Measurements from ENCODE around the gene NMUR1. TPM values are rescaled to one million over a fixed set of nuclear protein-coding genes. Genes with fewer than 3 reads are reported as not detected.
A peak's percentile ranks its signal among the peaks of the same experiment; 100 is the strongest.
"Not testable (repeated sequence)": the region's sequence is repeated elsewhere in the genome, so short reads cannot be mapped to it uniquely, and the experiment has no call there.

The NMUR1 gene, protein sequence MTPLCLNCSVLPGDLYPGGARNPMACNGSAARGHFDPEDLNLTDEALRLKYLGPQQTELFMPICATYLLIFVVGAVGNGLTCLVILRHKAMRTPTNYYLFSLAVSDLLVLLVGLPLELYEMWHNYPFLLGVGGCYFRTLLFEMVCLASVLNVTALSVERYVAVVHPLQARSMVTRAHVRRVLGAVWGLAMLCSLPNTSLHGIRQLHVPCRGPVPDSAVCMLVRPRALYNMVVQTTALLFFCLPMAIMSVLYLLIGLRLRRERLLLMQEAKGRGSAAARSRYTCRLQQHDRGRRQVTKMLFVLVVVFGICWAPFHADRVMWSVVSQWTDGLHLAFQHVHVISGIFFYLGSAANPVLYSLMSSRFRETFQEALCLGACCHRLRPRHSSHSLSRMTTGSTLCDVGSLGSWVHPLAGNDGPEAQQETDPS
- total RNA-seq: 1 to 10 TPM; 3.1 to 3.4 TPM

DNA sequence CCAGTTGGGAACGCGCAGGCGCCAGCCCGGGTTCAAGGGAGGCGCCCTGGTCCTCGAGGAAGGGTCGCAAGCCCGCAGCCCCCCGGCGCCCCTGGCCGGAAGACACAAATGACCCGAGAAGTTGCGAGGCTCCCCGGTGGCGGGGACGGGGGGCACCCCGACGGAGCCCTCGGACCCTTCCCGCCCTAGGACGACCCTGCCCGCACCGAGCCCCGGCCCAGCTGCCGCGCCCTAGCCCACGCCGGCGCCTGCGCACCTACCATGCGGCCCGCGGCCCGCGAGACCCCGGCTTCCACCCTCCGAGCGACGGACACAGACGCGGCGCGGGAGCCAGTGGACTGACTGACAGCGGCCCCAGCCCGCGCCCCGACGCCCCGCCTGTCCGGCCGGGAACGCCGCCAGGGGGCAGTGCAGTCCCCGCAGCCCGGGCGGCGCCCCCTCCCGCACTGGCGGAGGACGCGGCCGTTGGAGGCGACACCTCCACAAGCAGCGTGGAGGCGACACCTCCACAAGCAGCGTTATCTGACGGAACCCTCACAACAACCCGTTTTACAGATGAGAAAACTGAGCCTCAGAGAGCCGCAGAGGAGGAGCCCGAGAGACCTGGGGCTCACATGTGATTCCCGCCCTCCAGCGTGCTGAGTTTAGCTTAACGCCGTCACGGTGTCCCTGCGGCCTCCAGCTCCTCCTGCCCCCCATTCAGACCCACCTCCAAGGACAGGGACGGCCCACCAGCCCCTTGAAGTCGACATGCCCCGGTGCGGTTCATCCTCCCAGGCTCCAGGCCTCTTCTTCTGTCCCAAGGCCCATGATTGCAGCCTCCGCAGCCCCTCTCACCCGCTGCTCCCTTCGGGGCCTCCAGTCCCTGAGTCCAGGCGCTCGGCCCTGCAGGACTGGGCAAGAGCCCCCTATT lies at the start of gene NMUR1:
NMUR1 (minus strand) TSS at position 347 of the 913 bp plus-strand sequence; CDS start at position 263, 84 bp downstream.
- DNase-seq (ENCODE audit: low spot score) (peak; percentile 89), ATAC-seq (peak; percentile 91 to 93)
- Mint-ChIP-seq H3K9me3 (no peaks in the 10 kb centered on the region), H3K27me3 (no peaks in the 10 kb centered on the region), H3K4me1 (ENCODE audit: low read depth in 2 of 2) (peaks cover 52 to 54% of the 10 kb centered on the region in 2 donors), H3K4me3 (peak within 1 kb of the TSS; percentile 86), H3K27ac (peak within 1 kb of the TSS; percentile 72 to 86), H3K36me3 (no peaks in the 10 kb centered on the region)

DNA sequence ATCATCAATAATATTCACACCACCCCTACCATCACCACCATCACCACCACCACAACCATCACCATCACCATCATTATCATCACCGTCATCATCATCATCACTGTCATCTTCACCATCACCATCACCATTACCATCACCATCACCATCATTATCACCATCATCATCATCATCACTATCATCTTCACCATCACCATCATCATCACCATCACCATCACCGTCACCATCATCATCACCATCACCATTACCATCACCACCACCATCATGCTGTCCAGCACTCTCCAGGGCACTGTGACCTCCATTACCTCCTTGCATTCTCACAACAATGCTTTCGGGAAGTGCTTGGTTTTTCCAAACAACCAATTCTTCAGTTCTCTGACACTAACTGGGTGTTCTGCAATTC lies 49.3 kb upstream of the NMUR1 start:
- H3K27ac Mint-ChIP-seq: no peak overlapping the region
- DNase-seq (ENCODE audit: low spot score): no peak

DNA sequence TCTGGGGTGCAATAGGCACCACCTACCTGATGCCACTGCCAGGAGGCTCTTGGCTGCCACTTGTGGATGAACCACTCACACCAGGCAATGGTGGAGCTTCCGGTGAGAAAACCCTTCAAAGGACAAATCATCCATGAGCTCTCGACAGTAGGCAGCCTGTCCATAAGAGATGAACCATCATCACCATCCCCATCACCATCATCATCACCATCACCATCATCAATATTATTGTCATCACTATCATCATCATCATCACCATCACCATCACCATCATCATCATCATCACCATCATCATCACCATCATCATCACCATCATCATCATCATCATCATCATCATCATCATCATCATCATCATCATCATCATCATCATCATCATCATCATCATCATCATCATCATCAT lies 48.4 kb upstream of the NMUR1 start:
- not testable (repeated sequence) for ATAC-seq, H3K9me3 Mint-ChIP-seq, H3K36me3 Mint-ChIP-seq

More for the DNA sequence above, 49.3 kb upstream of the NMUR1 start:
- no peaks in the 10 kb centered on the region for H3K27me3 Mint-ChIP-seq
- ATAC-seq: no peak
- peaks cover 9% of the 10 kb centered on the region for H3K9me3 Mint-ChIP-seq
- peaks cover 13 to 17% of the 10 kb centered on the region in 2 donors for H3K4me1 Mint-ChIP-seq (ENCODE audit: low read depth in 2 of 2)
- H3K36me3 Mint-ChIP-seq: peaks cover 6% of the 10 kb centered on the region
- no peak overlapping the region for H3K4me3 Mint-ChIP-seq

DNA sequence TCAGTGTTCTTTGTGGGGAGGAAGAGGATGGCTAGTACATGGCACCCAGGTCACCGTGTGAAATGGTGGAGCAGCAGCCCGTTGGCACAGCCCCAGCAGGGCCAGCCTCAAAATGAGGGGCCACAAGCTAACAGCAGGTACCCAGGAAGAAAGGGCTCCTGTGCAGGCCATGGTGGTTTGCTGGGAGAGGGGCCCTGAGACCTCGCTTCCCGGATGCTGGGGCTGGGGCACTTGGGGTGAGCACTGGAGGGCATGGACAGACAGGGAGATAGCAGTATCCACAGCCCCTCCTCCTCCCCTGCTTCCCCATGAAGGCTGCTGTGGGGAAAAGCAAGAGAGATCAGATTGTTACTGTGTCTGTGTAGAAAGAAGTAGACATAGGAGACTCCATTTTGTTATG lies 46.2 kb upstream of the NMUR1 start:
- Mint-ChIP-seq H3K9me3 (peaks cover 9% of the 10 kb centered on the region), H3K27me3 (no peaks in the 10 kb centered on the region), H3K4me1 (ENCODE audit: low read depth in 2 of 2) (peaks cover 13 to 19% of the 10 kb centered on the region in 2 donors), H3K27ac (peak overlapping the region in 1 of 2 donors; percentile 57), H3K4me3 (no peak overlapping the region), H3K36me3 (peaks cover 6% of the 10 kb centered on the region)
- no peak for DNase-seq (ENCODE audit: low spot score)
- no peak for ATAC-seq

More for the DNA sequence above, 48.4 kb upstream of the NMUR1 start:
- not testable (repeated sequence) for DNase-seq (ENCODE audit: low spot score); H3K27ac Mint-ChIP-seq; H3K4me3 Mint-ChIP-seq; H3K27me3 Mint-ChIP-seq
- peaks cover 13 to 17% of the 10 kb centered on the region in 2 donors for H3K4me1 Mint-ChIP-seq (ENCODE audit: low read depth in 2 of 2)

DNA sequence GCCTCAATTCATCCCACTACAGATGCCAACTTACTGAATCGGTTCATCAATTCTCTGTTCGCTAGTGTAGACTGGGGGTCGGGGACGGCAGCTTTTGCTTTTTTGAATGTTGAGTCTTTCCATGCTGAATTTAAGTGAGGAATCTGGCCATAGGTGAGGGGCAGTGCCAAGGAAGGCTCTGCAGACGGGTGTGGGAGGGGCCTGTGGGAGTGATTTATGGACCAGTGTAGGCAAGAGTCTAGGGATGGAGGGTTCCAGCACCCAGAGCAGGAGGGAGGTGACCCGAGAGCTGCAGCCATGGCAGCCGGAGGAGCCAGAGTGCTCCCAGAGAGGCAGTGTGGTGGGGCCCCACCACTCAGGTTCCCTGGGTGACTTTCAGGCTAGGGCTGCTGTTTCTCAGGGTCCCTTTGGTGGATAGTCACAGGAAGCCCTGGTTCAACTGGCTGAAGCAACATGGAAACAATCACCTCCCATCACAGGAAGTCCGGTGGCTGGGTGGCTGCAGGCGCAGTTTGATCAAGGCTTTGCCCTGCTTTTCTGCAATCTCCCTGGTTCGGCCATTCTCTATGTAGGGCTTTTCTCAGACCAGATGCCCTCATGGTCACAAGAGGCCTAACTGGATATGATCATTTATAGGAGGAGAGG lies 45.5 kb upstream of the NMUR1 start:
- Mint-ChIP-seq H3K9me3 (peaks cover 9% of the 10 kb centered on the region), H3K27ac (peak overlapping the region in 1 of 2 donors; percentile 57), H3K36me3 (peaks cover 6% of the 10 kb centered on the region), H3K27me3 (no peaks in the 10 kb centered on the region), H3K4me1 (ENCODE audit: low read depth in 2 of 2) (peaks cover 13 to 19% of the 10 kb centered on the region in 2 donors), H3K4me3 (no peak overlapping the region)
- ATAC-seq (peak; percentile 81 to 82), DNase-seq (ENCODE audit: low spot score) (no peak)

DNA sequence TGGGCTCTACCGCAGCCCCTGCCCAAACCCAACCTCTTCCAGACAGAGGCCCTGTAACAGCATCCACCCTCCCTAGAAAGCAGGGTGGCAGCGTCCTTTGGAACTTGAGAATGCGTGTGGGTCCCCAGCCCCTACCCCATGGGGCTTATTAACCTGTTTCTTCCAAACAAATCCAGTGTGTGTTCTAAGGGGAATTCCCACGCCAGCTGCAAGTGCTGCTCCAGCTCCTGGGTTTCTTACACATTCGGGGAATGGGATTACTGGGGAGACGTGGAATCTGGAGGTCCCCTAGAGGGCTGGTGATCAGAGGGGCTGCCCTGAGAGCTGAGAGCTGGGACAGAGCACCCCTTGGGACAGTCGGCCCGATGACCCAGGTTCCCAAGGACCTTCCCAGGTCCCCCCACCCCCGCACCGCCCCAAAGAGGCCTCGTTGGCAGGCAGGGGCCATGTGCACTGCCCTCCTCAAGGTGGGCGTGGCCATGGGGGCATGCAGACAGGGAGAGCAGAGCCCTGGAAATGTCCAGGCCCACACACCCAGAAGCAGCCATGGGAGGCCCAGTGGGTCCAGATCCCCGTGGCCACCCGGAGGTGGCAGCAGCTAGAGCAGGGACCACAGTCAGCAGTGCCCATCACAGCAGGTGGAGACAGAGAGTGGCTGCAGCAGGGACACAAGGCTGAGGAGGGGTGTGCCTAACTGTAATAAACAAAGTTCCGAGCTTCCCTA lies 43.6 kb upstream of the NMUR1 start:
- Mint-ChIP-seq H3K4me3 (no peak overlapping the region), H3K36me3 (no peaks in the 10 kb centered on the region), H3K9me3 (peaks cover 3% of the 10 kb centered on the region), H3K27ac (no peak overlapping the region), H3K27me3 (no peaks in the 10 kb centered on the region), H3K4me1 (ENCODE audit: low read depth in 2 of 2) (peaks cover 14 to 18% of the 10 kb centered on the region in 2 donors)
- DNase-seq (ENCODE audit: low spot score): no peak
- ATAC-seq: peak; percentile 42 to 43

DNA sequence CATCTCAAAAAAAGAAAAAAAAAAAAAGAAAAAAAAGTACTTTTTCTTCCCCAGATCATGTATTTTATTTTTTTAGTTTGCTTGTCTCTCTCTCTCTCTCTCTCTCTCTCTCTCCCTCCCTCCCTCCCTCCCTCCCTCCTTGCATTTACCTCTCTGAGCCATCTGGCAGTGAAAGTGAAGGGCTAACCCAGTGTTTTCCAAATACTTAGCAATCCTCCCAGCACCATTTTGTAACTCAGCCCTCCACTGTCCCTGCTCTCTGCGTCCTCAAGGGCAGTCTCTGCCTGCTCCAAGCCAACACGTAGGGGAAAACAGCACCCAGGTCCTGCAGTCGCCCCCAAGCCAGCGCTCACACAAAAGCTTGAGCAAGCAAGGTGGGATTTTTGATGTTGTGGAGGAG lies 42.9 kb upstream of the NMUR1 start:
- H3K27me3 Mint-ChIP-seq: no peaks in the 10 kb centered on the region
- ATAC-seq: no peak
- H3K4me1 Mint-ChIP-seq (ENCODE audit: low read depth in 2 of 2): peaks cover 18 to 22% of the 10 kb centered on the region in 2 donors

DNA sequence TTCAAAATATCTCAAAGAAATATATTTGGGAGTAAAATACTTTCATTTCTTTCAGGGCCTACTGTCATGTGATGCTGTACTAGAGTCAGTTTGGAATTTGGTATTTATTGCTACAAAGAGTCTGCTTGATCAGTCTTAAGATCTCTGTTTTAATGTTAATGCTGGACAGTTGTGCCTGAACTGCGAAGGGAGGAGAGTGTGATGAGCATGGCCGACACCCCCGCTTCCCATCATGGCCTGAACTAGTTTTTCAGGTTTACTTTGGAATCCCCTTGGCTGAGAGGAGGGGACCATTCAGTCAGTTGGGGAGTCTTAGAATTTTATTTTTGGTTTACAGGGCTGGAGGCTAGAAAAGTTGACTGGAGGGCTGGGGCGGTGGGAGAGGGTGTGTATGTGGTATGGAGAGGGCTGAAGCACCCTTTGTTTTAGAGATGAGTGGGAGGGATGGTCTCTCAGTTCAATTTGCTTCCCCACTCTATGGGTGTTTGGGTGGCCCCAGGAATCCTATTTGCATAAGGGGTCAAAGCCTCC lies 41.5 kb upstream of the NMUR1 start:
- H3K4me3 Mint-ChIP-seq: no peak overlapping the region
- no peak overlapping the region for H3K27ac Mint-ChIP-seq
- H3K27me3 Mint-ChIP-seq: no peaks in the 10 kb centered on the region
- peaks cover 18 to 22% of the 10 kb centered on the region in 2 donors for H3K4me1 Mint-ChIP-seq (ENCODE audit: low read depth in 2 of 2)
- ATAC-seq (no peak), DNase-seq (ENCODE audit: low spot score) (no peak)
- no peaks in the 10 kb centered on the region for H3K36me3 Mint-ChIP-seq
- no peaks in the 10 kb centered on the region for H3K9me3 Mint-ChIP-seq

More for the DNA sequence above, 42.9 kb upstream of the NMUR1 start:
- no peak for DNase-seq (ENCODE audit: low spot score)
- no peaks in the 10 kb centered on the region for H3K36me3 Mint-ChIP-seq
- H3K4me3 Mint-ChIP-seq: no peak overlapping the region
- no peaks in the 10 kb centered on the region for H3K9me3 Mint-ChIP-seq
- H3K27ac Mint-ChIP-seq: no peak overlapping the region

DNA sequence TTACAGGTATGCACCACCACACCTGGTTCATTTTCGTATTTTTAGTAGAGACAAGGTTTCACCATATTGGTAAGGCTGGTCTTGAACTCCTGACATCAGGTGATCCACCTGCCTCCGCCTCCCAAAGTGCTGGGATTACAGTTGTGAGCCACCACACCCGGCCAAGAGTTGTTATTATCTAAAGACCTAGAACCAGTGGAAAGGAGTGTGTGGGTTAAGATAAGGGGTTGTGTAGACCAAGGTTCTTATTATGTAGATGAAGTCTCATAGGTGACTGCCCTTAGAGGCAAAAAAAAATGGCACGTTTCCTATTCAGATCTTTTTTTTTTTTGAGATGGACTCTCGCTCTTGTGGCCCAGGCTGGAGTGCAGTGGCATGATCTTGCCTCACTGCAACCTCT lies 40.7 kb upstream of the NMUR1 start:
- not testable (repeated sequence) for ATAC-seq; H3K27ac Mint-ChIP-seq; DNase-seq (ENCODE audit: low spot score); H3K36me3 Mint-ChIP-seq; H3K4me3 Mint-ChIP-seq; H3K27me3 Mint-ChIP-seq; H3K9me3 Mint-ChIP-seq
- peaks cover 11 to 15% of the 10 kb centered on the region in 2 donors for H3K4me1 Mint-ChIP-seq (ENCODE audit: low read depth in 2 of 2)

DNA sequence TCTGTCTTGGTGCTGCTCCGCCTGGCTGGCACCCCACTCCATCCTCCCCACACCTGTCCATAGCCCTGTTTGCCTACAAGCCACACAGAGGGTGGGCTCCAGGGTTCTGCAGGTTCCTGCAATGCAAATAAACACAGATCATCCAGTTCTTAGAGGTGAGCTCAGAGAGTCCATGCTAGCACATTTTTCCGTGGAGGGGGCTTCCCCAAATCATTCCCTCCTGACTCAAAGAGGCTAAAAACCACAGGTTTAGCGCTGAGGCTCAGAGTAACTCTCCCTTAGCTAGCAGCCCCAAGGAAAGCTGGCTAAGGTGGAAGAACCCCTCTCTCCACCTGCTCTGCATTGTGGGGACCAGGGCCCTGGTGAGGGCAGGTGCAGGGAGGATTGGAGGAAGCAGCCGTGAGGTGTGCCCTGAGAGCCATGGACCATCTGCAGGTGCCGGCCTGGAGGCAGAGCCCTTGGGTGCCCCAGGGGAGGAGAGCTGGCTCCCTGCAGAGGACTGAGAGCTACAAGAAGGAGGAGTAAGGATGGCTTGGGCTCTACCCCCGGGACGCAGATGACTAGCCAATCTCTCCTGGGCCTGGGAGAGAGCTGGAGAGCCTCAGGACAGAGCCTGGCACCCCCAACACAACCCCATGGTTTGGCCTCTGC lies 38.7 kb upstream of the NMUR1 start:
- Mint-ChIP-seq H3K36me3 (no peaks in the 10 kb centered on the region), H3K27ac (peak overlapping the region in 1 of 2 donors; percentile 53), H3K4me3 (no peak overlapping the region), H3K27me3 (no peaks in the 10 kb centered on the region), H3K9me3 (no peaks in the 10 kb centered on the region), H3K4me1 (ENCODE audit: low read depth in 2 of 2) (peaks cover 6 to 9% of the 10 kb centered on the region in 2 donors)
- peak; percentile 72 to 73 for ATAC-seq
- no peak for DNase-seq (ENCODE audit: low spot score)

DNA sequence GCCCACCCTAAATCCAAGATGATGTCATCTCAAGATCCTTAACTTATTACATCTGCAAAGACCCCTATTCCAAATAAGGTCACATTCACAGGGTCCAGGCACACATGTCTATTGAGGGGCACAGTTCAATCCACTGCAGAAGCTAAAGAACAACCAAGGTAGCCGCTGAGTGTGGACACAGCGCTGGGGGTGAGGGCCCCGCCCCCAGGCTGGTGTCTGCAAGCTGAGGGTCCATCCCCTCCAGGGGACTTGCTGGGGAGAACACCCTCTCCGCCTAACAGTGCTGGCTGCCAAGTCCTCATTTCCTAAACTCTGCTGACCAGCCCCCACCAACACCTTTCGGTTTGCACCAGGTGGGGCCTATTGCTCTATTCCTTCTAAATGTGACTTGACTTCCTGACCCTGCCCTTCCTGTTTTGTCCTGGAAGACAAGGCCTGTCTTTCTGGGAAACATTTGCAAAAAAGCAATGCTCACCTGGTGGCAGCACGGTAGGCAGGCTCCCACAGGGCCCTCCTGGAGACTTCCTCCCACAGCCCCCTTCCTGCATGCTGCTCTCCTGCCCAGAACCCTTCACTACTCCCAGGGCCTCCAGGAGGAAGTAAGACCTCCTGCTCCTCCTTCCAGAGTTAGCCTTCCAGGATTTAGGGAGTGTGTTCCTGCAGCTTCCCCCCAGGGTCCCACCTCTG lies 38.0 kb upstream of the NMUR1 start:
- H3K27me3 Mint-ChIP-seq: no peaks in the 10 kb centered on the region
- H3K27ac Mint-ChIP-seq: peak overlapping the region in 1 of 2 donors; percentile 53
- peaks cover 6 to 7% of the 10 kb centered on the region in 2 donors for H3K4me1 Mint-ChIP-seq (ENCODE audit: low read depth in 2 of 2)
- ATAC-seq: no peak
- H3K36me3 Mint-ChIP-seq: no peaks in the 10 kb centered on the region
- no peak for DNase-seq (ENCODE audit: low spot score)
- no peaks in the 10 kb centered on the region for H3K9me3 Mint-ChIP-seq
- no peak overlapping the region for H3K4me3 Mint-ChIP-seq

DNA sequence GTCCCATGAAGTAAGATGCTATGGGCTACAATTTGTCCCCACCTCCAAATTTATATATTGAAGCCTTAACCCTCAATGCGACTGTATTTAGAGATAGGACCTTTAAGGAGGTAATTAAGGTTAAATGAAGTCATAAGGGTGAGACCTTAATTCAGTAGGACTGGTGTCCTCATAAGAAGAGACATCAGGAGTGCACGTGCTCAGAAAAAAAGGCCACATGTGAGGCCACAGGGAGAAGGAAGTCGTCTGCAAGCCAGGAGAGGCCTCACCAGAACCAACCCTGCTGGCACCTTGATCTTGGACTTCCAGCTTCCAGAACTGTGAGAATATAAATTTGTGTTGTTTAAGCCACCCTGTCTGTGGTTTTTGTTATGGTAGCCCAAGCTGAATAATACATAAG lies 36.9 kb upstream of the NMUR1 start:
- Mint-ChIP-seq H3K36me3 (no peaks in the 10 kb centered on the region), H3K27me3 (no peaks in the 10 kb centered on the region), H3K4me3 (no peak overlapping the region), H3K27ac (no peak overlapping the region), H3K4me1 (ENCODE audit: low read depth in 2 of 2) (peaks cover 6 to 7% of the 10 kb centered on the region in 2 donors), H3K9me3 (no peaks in the 10 kb centered on the region)
- DNase-seq (ENCODE audit: low spot score) (no peak), ATAC-seq (no peak)
